22Rv1 (cell line): ENCODE measurements around the gene AGL.
"Not testable (repeated sequence)": the region's sequence is repeated elsewhere in the genome, so short reads cannot be mapped to it uniquely, and the experiment has no call there.

Source experiments
- H3K27ac ChIP-seq: fragments of 450-650 bp; 2 replicates; pipeline ENCODE4 v1.5.1; 2017
- ZFX ChIP-seq: fragments of 450-650 bp; IDR thresholded peaks from 2 replicates; pipeline ENCODE4 v1.6.1; 2017; ENCODE audit warnings: antibody characterized with exemption, borderline replicate concordance
- TF ChIP-seq, protein P1 (sequence below): fragments of 450-650 bp; IDR thresholded peaks from 2 replicates; pipeline ENCODE4 v1.5.1; 2017; ENCODE audit warnings: mild to moderate bottlenecking

The AGL gene

DNA sequence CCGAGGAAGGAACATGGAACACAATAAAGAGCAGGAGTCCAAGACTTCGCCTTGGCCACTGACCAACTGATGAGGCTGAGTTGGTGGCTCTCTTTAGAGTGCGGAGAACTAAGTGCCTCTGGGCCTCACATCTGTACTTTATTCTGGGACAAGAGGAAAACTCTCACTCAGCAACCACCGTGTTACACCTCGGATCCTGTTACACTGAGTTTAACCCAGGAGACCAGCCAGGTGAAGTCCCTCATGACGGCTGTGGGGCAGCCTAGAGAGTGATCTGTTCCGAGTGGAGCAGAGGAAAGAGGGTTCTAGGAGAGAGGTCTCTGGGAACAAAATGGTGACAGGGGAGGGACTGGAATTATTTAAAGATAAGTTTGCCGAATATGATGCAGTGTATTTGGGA is 33.5 kb upstream of the AGL start:
- H3K27ac ChIP-seq = no peak overlapping the region
- TF ChIP-seq ZFX = no peak
- TF ChIP-seq, protein P1, sequence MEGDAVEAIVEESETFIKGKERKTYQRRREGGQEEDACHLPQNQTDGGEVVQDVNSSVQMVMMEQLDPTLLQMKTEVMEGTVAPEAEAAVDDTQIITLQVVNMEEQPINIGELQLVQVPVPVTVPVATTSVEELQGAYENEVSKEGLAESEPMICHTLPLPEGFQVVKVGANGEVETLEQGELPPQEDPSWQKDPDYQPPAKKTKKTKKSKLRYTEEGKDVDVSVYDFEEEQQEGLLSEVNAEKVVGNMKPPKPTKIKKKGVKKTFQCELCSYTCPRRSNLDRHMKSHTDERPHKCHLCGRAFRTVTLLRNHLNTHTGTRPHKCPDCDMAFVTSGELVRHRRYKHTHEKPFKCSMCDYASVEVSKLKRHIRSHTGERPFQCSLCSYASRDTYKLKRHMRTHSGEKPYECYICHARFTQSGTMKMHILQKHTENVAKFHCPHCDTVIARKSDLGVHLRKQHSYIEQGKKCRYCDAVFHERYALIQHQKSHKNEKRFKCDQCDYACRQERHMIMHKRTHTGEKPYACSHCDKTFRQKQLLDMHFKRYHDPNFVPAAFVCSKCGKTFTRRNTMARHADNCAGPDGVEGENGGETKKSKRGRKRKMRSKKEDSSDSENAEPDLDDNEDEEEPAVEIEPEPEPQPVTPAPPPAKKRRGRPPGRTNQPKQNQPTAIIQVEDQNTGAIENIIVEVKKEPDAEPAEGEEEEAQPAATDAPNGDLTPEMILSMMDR = no peak

DNA sequence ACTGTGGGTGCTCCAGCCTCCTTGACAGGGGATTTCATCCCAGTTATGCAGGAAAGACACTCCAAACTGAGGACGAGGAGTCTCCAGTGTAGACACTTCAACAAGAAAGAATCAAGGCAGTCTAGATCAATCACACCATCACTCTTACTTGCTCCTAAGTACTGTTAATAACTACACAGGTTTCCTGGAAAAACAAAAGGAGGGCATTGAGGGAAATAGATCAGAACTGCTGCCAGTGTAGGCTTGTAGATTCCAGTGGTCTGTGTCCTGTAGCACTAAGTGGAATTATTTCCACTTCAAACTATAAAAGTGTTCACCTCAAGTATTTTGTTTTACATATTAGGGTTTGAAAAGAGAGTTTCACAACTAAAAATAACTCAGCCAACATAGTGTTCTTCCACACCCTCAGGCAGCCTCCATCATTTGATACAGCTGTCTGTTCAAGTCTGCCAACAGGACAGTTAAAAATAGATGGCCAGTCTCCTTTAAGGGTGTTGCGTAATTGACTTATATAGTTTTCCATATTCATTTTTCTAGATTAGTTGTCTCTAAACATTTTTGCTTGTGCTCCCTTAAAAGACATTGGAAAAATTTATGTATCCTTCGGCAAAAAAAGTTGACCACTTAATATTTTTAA is 32.0 kb upstream of the AGL start:
- TF ChIP-seq, protein P1 = no peak
- TF ChIP-seq ZFX = no peak
- no peak overlapping the region for H3K27ac ChIP-seq

DNA sequence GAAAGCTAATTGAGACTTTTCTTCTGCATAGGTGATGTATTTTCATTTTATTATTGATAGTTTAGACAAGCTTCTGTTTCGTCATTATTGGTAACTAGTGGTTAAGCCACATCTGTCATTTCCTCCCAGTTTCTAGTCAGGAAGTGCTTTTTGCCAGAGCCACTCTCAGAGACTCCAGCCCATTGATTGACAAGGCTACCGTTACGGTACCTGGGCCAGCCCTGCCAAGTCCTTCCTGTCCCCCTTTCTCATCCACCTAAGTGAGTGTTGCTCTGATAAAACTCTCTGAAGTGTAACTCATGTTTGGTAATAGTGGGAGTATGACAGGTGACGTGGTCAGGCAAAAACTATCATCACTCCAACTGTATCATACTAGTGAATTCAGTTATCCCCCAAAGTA is 29.6 kb upstream of the AGL start:
- TF ChIP-seq, protein P1 = no peak
- TF ChIP-seq ZFX = no peak
- no peak overlapping the region for H3K27ac ChIP-seq

DNA sequence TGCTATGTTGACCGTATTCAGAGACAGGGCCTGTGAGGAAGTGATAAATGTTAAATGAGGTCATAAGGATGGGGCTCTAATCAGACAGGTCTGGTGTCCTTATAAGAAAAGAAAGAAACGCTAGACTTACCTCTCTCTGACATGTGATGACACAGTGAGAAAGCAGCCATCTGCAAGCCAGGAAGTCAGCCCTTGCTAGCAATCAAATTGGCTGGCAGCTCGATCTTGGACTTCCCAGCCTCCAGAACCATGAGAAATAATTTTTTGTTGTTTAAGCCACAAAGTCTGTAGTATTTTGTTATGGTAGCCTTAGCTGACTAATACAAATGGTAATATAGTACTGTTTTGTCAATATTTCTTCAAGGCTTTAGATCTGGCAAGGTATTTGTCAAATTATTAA is 25.1 kb upstream of the AGL start:
- TF ChIP-seq, protein P1 = no peak
- TF ChIP-seq ZFX = no peak
- H3K27ac ChIP-seq = no peak overlapping the region

DNA sequence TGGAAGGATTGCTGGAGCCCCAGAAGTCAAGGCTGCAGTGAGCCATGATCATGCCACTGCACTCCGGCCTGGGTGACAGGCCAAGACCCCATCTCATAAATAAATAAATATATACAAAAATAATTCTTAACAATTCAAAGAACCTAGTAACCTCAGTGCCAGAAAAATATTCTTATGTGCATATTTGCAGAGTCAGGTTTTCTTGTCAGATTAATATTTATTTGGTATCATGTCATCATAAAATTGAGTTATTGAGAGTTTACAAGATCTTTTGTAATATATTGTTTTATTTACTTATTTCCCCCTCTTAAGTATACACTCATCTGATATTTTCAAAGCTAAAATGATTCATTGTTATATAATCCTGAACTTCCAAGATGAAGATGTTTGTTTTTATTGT is 24.5 kb upstream of the AGL start:
- no peak overlapping the region for H3K27ac ChIP-seq
- TF ChIP-seq, protein P1 = no peak
- TF ChIP-seq ZFX = no peak

DNA sequence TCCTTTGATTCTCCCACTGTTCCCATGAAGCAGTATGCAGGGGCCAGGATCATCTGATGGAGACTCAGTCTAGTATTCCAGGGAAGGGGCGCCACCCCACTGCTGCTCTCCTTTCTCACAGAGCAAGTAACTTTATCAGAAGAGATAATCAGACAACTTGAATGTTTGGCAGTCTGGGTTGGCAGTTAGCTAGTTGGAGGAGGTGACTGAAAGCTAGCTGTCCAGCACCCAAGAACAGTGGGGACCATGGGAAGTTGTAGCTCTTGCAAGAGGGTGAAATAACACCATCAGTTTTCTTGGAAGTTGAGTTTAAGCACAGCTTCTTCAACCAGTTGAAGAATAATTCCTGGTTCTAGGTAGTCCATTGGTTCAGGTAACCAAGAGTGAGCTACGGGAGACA is 22.2 kb upstream of the AGL start:
- H3K27ac ChIP-seq = no peak overlapping the region
- TF ChIP-seq ZFX = no peak
- TF ChIP-seq, protein P1 = no peak

DNA sequence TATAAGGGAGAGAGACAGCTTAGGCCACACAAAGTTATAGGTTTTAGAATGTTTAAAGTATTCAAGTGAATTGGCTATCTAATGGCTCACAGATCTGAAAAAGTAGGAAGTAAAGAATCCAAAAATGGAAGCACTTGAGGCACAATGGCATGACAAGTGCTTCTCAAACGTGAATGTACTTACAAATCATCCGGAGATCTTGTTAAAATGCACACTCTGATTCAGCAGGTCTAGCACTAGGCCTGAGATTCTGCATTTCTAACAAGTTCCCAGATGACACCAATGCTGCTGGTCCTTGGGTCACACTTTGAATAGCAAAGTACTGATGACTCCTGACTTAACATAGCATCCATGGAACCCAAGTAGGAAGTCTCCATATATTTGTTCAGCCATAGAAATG is 20.9 kb upstream of the AGL start:
- H3K27ac ChIP-seq = no peak overlapping the region
- TF ChIP-seq, protein P1 = no peak
- TF ChIP-seq ZFX = no peak

DNA sequence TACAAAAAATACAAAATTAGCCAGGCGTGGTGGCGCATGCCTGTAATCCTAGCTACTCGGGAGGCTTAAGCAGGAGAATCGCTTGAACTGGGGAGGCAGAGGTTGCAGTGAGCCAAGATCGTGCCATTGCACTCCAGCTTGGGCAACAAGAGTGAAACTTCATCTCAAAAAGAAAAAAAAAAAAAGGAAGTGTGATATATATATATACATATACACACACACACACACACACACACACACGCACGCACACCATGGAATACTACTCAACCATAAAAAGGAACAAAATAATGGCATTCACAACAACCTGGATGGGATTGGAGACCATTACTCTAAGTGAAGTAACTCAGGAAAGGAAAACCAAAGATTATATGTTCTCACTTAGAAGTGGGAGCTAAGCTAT is 16.2 kb upstream of the AGL start:
- H3K27ac ChIP-seq = not testable (repeated sequence)

DNA sequence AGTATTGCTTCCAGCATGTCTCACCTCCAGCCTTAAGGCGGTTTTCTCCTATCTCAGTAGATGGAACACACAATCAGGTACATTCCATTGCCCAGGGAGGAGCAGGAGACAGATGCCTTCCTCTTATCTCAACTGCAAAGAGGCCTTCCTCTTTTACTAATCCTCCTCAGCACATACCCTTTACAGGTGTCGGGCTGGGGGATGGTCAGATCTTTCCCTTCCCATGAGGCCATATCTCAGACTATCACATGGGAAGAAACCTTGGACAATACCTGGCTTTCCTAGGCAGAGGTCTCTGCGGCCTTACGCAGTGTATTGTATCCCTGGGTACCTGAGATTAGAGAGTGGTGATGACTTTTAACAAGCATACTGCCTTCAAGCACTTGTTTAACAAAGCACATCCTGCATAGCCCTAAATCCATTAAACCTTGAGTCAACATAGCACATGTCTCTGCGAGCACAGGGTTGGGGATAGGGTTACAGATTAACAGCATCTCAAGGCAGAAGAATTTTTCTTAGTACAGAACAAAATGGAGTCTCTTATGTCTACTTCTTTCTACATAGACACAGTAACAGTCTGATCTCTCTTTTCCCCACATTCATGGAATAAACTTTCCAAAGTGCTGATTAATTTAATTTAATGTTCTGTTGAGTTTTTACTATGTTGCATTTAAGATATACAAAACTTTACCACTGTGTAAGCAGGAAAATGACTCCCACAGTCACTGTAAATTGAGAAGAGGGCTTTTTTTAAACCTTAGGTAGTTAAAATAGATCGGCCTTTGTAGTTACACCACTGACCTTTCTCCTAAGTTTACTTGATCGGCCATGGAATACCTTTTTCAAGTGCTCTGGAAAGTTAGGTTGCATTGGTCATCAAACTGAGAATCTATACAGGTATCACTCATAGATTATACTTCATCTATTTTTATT is 13.7 kb upstream of the AGL start:
- peak overlapping the region; percentile 74 for H3K27ac ChIP-seq

DNA sequence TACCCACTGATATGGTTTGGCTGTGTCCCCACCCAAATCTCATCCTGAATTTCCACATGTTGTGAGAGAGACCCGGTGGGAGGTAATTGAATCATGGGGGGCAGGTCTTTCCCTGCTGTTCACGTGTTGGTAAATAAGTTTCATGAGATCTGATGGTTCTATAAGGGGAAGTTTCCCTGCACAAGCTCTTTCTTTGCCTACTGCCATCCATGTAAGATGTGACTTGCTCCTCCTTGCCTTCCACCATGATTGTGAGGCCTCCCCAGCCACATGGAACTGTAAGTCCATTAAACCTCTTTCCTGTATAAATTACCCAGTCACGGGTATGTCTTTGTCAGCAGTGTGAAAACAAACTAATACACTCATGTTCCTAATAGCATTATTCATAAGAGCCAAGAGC is 9.8 kb upstream of the AGL start:
- H3K27ac ChIP-seq = not testable (repeated sequence)
